Measurements from ENCODE around the gene DSTN.

GRCh38 chr20:17637413-17637780 lies 67.5 kb downstream of the DSTN start:
- TF ChIP-seq, protein P1, sequence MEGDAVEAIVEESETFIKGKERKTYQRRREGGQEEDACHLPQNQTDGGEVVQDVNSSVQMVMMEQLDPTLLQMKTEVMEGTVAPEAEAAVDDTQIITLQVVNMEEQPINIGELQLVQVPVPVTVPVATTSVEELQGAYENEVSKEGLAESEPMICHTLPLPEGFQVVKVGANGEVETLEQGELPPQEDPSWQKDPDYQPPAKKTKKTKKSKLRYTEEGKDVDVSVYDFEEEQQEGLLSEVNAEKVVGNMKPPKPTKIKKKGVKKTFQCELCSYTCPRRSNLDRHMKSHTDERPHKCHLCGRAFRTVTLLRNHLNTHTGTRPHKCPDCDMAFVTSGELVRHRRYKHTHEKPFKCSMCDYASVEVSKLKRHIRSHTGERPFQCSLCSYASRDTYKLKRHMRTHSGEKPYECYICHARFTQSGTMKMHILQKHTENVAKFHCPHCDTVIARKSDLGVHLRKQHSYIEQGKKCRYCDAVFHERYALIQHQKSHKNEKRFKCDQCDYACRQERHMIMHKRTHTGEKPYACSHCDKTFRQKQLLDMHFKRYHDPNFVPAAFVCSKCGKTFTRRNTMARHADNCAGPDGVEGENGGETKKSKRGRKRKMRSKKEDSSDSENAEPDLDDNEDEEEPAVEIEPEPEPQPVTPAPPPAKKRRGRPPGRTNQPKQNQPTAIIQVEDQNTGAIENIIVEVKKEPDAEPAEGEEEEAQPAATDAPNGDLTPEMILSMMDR (conservative IDR thresholded peaks at IDR 0.05; ENCODE audit: low read length), result no peak
- no peak for TF ChIP-seq EZH2phosphoT487 (IDR thresholded peaks at IDR 0.05; ENCODE audit: borderline replicate concordance)

All from Loucy (cell line).